ENCODE results near the gene SOWAHA. TPM values are rescaled to one million over a fixed set of nuclear protein-coding genes. Genes with fewer than 3 reads are reported as not detected.

The SOWAHA gene
- total RNA-seq, 1 experiment from 2014 or later = 0.04 TPM

DNA sequence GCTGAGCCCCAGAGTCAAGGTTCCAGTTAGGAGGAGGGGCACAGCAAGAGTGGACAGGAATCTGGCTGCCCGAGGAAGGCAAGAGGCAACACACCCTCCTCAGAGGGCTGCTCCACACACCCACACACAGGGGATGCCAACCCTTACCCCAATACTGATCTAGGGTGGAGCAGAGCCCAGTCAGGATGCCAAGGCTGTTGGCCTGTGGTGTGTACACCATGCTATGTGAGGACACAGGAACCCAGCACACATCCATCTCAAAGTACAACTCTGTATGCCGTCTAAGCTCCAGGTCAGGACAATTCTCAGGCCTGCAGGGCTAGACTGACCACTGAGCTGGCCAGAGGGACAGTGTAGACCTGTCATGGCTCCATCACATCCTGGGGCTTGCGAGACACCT lies 38.7 kb upstream of the SOWAHA start:
- no peak overlapping the region for H3K27ac ChIP-seq (ENCODE audit: low read length)
- H3K27me3 ChIP-seq (ENCODE audit: low read length) = no peaks in the 10 kb centered on the region
- H3K9me3 ChIP-seq (ENCODE audit: low read length) = no peaks in the 10 kb centered on the region
- H3K4me2 ChIP-seq (ENCODE audit: low read length) = no peak overlapping the region
- no TSS peak for BruUV-seq (replicated peaks)
- H3K9me2 ChIP-seq (replicated peaks; ENCODE audit: low read length) = no peaks in the 10 kb centered on the region
- no peaks in the 10 kb centered on the region for H3F3A ChIP-seq (ENCODE audit: low read length, unreplicated experiment)
- H3K79me2 ChIP-seq (ENCODE audit: low read length) = peaks cover 52% of the 10 kb centered on the region
- H3K4me1 ChIP-seq (ENCODE audit: insufficient read depth, low read length) = peaks cover 14% of the 10 kb centered on the region
- no peak overlapping the region for H3K9ac ChIP-seq (ENCODE audit: low read length)
- ATAC-seq (no peak), DNase-seq (no peak)
- no peak for TF ChIP-seq EZH2 (IDR thresholded peaks at IDR 0.05; ENCODE audit: low read length, unreplicated experiment)
- TF ChIP-seq, protein P1, sequence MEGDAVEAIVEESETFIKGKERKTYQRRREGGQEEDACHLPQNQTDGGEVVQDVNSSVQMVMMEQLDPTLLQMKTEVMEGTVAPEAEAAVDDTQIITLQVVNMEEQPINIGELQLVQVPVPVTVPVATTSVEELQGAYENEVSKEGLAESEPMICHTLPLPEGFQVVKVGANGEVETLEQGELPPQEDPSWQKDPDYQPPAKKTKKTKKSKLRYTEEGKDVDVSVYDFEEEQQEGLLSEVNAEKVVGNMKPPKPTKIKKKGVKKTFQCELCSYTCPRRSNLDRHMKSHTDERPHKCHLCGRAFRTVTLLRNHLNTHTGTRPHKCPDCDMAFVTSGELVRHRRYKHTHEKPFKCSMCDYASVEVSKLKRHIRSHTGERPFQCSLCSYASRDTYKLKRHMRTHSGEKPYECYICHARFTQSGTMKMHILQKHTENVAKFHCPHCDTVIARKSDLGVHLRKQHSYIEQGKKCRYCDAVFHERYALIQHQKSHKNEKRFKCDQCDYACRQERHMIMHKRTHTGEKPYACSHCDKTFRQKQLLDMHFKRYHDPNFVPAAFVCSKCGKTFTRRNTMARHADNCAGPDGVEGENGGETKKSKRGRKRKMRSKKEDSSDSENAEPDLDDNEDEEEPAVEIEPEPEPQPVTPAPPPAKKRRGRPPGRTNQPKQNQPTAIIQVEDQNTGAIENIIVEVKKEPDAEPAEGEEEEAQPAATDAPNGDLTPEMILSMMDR (conservative IDR thresholded peaks at IDR 0.05; ENCODE audit: low read depth, low read length) = no peak
- TF ChIP-seq EZH2phosphoT487 (IDR thresholded peaks at IDR 0.05; ENCODE audit: borderline replicate concordance, low read length) = no peak
- CTCF ChIA-PET = no interaction called here
- H3K4me3 ChIP-seq (ENCODE audit: low read length) = no peak overlapping the region
- no peak overlapping the region for H2AFZ ChIP-seq (ENCODE audit: low read length)
- POLR2A ChIA-PET (ENCODE audit: unreplicated experiment) = no interaction called here
- no peaks in the 10 kb centered on the region for H4K20me1 ChIP-seq (ENCODE audit: low read length)
- intact Hi-C loops (cut with micrococcal nuclease) = no loop called here
- H3K36me3 ChIP-seq (ENCODE audit: low read depth, low read length) = no peaks in the 10 kb centered on the region

DNA sequence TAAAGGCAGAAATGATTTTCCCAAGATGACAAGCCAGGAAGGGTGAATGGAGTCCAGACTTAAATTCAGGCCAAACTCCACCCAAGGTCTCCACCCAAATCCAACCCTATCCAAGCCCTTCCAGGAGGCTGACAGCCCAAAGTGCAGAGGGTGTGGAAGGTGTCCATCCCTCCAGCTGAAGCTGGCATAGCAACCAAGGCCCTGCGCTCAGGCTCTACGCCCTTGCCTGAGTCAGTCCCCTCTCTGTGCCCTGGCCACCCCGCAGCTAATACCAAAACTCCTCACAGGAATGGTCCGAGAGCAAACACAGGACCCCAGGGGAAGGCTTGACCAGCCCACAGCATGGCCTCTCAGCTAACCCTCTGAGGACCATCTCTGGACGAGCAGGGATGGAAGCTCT lies 38.2 kb upstream of the SOWAHA start:
- Histone ChIP-seq H3K36me3 (ENCODE audit: low read depth, low read length) (no peaks in the 10 kb centered on the region), H4K20me1 (ENCODE audit: low read length) (no peaks in the 10 kb centered on the region), H3K4me1 (ENCODE audit: insufficient read depth, low read length) (peaks cover 14% of the 10 kb centered on the region), H3K9me2 (replicated peaks; ENCODE audit: low read length) (no peaks in the 10 kb centered on the region), H3F3A (ENCODE audit: low read length, unreplicated experiment) (no peaks in the 10 kb centered on the region), H3K4me3 (ENCODE audit: low read length) (no peak overlapping the region), H3K27ac (ENCODE audit: low read length) (no peak overlapping the region), H3K9ac (ENCODE audit: low read length) (no peak overlapping the region), H3K9me3 (ENCODE audit: low read length) (no peaks in the 10 kb centered on the region), H3K27me3 (ENCODE audit: low read length) (no peaks in the 10 kb centered on the region), H3K79me2 (ENCODE audit: low read length) (peaks cover 49% of the 10 kb centered on the region), H3K4me2 (ENCODE audit: low read length) (no peak overlapping the region; the same call in 1 of the 2 replicates), H2AFZ (ENCODE audit: low read length) (no peak overlapping the region)
- no peak for DNase-seq
- ChIA-PET POLR2A (ENCODE audit: unreplicated experiment) (no interaction called here), CTCF (no interaction called here)
- no peak for ATAC-seq
- intact Hi-C loops (cut with micrococcal nuclease) = loop anchor here (5.0 kb wide), 1 partner anchor 47 kb away; no protein-coding TSS in a partner anchor
- TF ChIP-seq EZH2 (IDR thresholded peaks at IDR 0.05; ENCODE audit: low read length, unreplicated experiment) = no peak
- TF ChIP-seq, protein P1 (conservative IDR thresholded peaks at IDR 0.05; ENCODE audit: low read depth, low read length) = no peak
- TF ChIP-seq EZH2phosphoT487 (IDR thresholded peaks at IDR 0.05; ENCODE audit: borderline replicate concordance, low read length) = no peak
- BruUV-seq (replicated peaks) = no TSS peak

DNA sequence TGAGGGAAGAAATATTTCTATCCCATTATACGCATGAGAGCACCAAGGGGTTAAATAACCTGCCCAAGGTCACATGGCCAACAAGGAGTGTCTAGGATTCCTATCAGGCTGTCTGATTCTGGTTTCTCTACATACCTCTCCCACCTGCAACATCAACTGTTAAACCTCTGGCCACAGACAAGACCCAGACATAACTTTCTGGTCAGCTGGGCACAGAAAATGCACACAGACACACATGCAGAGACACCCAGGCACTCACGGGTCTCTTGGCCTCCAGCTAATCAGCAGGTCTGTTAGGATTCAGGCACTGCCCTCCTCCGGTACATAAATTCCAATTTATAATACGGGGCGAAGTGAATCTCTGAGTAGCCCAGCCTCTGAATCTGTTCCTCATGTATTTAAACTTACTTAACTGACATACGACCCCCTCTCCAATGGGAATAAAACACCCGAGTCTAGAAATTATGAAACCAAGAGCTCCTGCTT lies 37.6 kb upstream of the SOWAHA start:
- H3K36me3 ChIP-seq (ENCODE audit: low read depth, low read length) = no peaks in the 10 kb centered on the region
- ChIA-PET CTCF (no interaction called here), POLR2A (ENCODE audit: unreplicated experiment) (no interaction called here)
- intact Hi-C loops (cut with micrococcal nuclease) = loop anchor here (5.0 kb wide), 1 partner anchor 47 kb away; no protein-coding TSS in a partner anchor
- no peaks in the 10 kb centered on the region for H3F3A ChIP-seq (ENCODE audit: low read length, unreplicated experiment)
- H3K4me2 ChIP-seq (ENCODE audit: low read length) = peak overlapping the region; percentile 98
- TF ChIP-seq EZH2 (IDR thresholded peaks at IDR 0.05; ENCODE audit: low read length, unreplicated experiment) (no peak), EZH2phosphoT487 (IDR thresholded peaks at IDR 0.05; ENCODE audit: borderline replicate concordance, low read length) (no peak)
- TF ChIP-seq, protein P1 (conservative IDR thresholded peaks at IDR 0.05; ENCODE audit: low read depth, low read length) = no peak
- peak overlapping the region; percentile 75 for H3K4me3 ChIP-seq (ENCODE audit: low read length)
- peaks cover 14% of the 10 kb centered on the region for H3K4me1 ChIP-seq (ENCODE audit: insufficient read depth, low read length)
- H3K79me2 ChIP-seq (ENCODE audit: low read length) = peaks cover 45% of the 10 kb centered on the region
- H3K9ac ChIP-seq (ENCODE audit: low read length) = peak overlapping the region; percentile 51; the same call in 1 of the 2 replicates
- H3K27ac ChIP-seq (ENCODE audit: low read length) = no peak overlapping the region
- BruUV-seq (replicated peaks) = TSS peak; percentile 42
- H3K27me3 ChIP-seq (ENCODE audit: low read length) = no peaks in the 10 kb centered on the region
- no peaks in the 10 kb centered on the region for H4K20me1 ChIP-seq (ENCODE audit: low read length)
- no peaks in the 10 kb centered on the region for H3K9me3 ChIP-seq (ENCODE audit: low read length)
- ATAC-seq (peak; percentile 13; the same call in 1 of the 2 replicates), DNase-seq (no peak)
- no peak overlapping the region for H2AFZ ChIP-seq (ENCODE audit: low read length)
- H3K9me2 ChIP-seq (replicated peaks; ENCODE audit: low read length) = no peaks in the 10 kb centered on the region

Data from PC-3 (cell line).